CD4-positive, CD25-positive, alpha-beta regulatory T cell (primary cell): ENCODE measurements around the gene FBN1. TPM values are rescaled to one million over a fixed set of nuclear protein-coding genes. Genes with fewer than 3 reads are reported as not detected.

ENCODE experiments used
- ATAC-seq, 2 donors: fragments of 150-1000 bp; cut with Tn5 transposase; one replicate each; pipeline ENCODE4 v1.10.0; 2021; ENCODE audit warnings: low read depth in 2 of 2, moderate number of reproducible peaks in 2 of 2, moderate library complexity in 1 of 2
- DNase-seq, 3 donors: peaks; one replicate each; pipeline versions ENCODE4 v3.0.0 to v3.0.0-alpha.2; 2012 to 2022; ENCODE audit warnings: mixed read lengths in 1 of 3
- H3K27ac ChIP-seq: one replicate; pipeline ENCODE4 v1.7.0; 2013; ENCODE audit warnings: mild to moderate bottlenecking, low read length; ENCODE audit not compliant: insufficient read depth, poor library complexity, severe bottlenecking
- H3K27me3 ChIP-seq: one replicate; pipeline ENCODE4 v1.7.0; 2013; ENCODE audit warnings: low read length; ENCODE audit not compliant: control insufficient read depth, insufficient read depth
- H3K36me3 ChIP-seq: one replicate; pipeline ENCODE4 v1.7.0; 2013; ENCODE audit warnings: mild to moderate bottlenecking, low read length, moderate library complexity; ENCODE audit not compliant: control insufficient read depth, insufficient read depth
- H3K4me1 ChIP-seq: 2 replicates; pipeline ENCODE4 v1.7.0; 2013; ENCODE audit warnings: mild to moderate bottlenecking, low read length; ENCODE audit not compliant: insufficient read depth, control insufficient read depth, poor library complexity, severe bottlenecking
- H3K4me3 ChIP-seq: one replicate; pipeline ENCODE4 v1.7.0; 2013; ENCODE audit warnings: low read depth, mild to moderate bottlenecking, low read length, moderate library complexity
- H3K9me3 ChIP-seq, 2 experiments: 1 replicate in 1 of 2; 2 replicates in 1 of 2; pipeline ENCODE4 v1.7.0; 2013; ENCODE audit warnings: low read length in 2 of 2, mild to moderate bottlenecking in 1 of 2, moderate library complexity in 1 of 2; ENCODE audit not compliant: control insufficient read depth in 2 of 2
- H3K27ac Mint-ChIP-seq, 3 donors: one replicate each; pipeline ENCODE4 v1.8.0; 2020 to 2022; ENCODE audit warnings: mild to moderate bottlenecking in 3 of 3, mixed read lengths in 3 of 3, moderate library complexity in 2 of 3
- H3K27me3 Mint-ChIP-seq: one replicate; pipeline ENCODE4 v1.8.0; 2022; ENCODE audit warnings: mild to moderate bottlenecking, mixed read lengths
- H3K36me3 Mint-ChIP-seq: one replicate; pipeline ENCODE4 v1.8.0; 2020; ENCODE audit warnings: mixed read lengths
- H3K4me1 Mint-ChIP-seq, 4 donors: one replicate each; pipeline ENCODE4 v1.8.0; 2020 to 2022; ENCODE audit warnings: mixed read lengths in 4 of 4, mild to moderate bottlenecking in 1 of 4
- H3K4me3 Mint-ChIP-seq, 4 donors: one replicate each; pipeline ENCODE4 v1.8.0; 2020 to 2022; ENCODE audit warnings: mild to moderate bottlenecking in 4 of 4, mixed read lengths in 4 of 4, moderate library complexity in 3 of 4
- H3K9me3 Mint-ChIP-seq, 7 donors: one replicate each; pipeline ENCODE4 v1.8.0; 2020 to 2022; ENCODE audit warnings: mixed read lengths in 7 of 7, mild to moderate bottlenecking in 3 of 7, moderate library complexity in 2 of 7
- polyA plus RNA-seq, 4 donors: library from polyadenylated mRNA; unstranded; fragments of 300-500 nt; fragmentation: Illumina TruSeq; gene quantifications; one replicate each; pipeline ENCODE4 v1.2.3, GENCODE V29; 2021
- total RNA-seq: library from RNA; stranded (reverse); gene quantifications from one replicate; pipeline ENCODE4 v1.2.3, GENCODE V29; 2022

The FBN1 gene
- total and polyA plus RNA-seq, 5 donors from 2014 or later, result 0.72 TPM; not detected in 4

GRCh38 chr15:48679952-48680351 is 34.4 kb upstream of the FBN1 start:
- ATAC-seq, result no peak
- H3K27me3 Mint-ChIP-seq, result peaks cover 6% of the 10 kb centered on the region

GRCh38 chr15:48678851-48679250 is 33.3 kb upstream of the FBN1 start:
- Histone ChIP-seq H3K36me3 (no peaks in the 10 kb centered on the region), H3K9me3 (no peaks in the 10 kb centered on the region), H3K27ac (no peak overlapping the region), H3K27me3 (no peaks in the 10 kb centered on the region), H3K4me1 (no peaks in the 10 kb centered on the region), H3K4me3 (no peak overlapping the region)
- no peak overlapping the region for H3K4me3 Mint-ChIP-seq
- ATAC-seq (no peak), DNase-seq (no peak)
- H3K27ac Mint-ChIP-seq, result no peak overlapping the region
- H3K4me1 Mint-ChIP-seq, result no peaks in the 10 kb centered on the region
- no peaks in the 10 kb centered on the region for H3K9me3 Mint-ChIP-seq
- no peaks in the 10 kb centered on the region for H3K27me3 Mint-ChIP-seq
- no peaks in the 10 kb centered on the region for H3K36me3 Mint-ChIP-seq

More at GRCh38 chr15:48679952-48680351, 34.4 kb upstream of the FBN1 start:
- H3K27me3 ChIP-seq, result no peaks in the 10 kb centered on the region
- H3K9me3 ChIP-seq, result no peaks in the 10 kb centered on the region
- Mint-ChIP-seq H3K4me3 (no peak overlapping the region), H3K27ac (no peak overlapping the region), H3K9me3 (peaks cover 0 to 4% (median 0%) of the 10 kb centered on the region in 7 donors), H3K36me3 (no peaks in the 10 kb centered on the region), H3K4me1 (no peaks in the 10 kb centered on the region)
- no peak overlapping the region for H3K27ac ChIP-seq
- no peak for DNase-seq
- H3K4me1 ChIP-seq, result no peaks in the 10 kb centered on the region
- H3K36me3 ChIP-seq, result no peaks in the 10 kb centered on the region
- H3K4me3 ChIP-seq, result no peak overlapping the region

GRCh38 chr15:48677821-48678220 is 32.3 kb upstream of the FBN1 start:
- Mint-ChIP-seq H3K9me3 (no peaks in the 10 kb centered on the region), H3K27me3 (no peaks in the 10 kb centered on the region), H3K27ac (no peak overlapping the region), H3K36me3 (no peaks in the 10 kb centered on the region), H3K4me1 (no peaks in the 10 kb centered on the region), H3K4me3 (no peak overlapping the region)
- Histone ChIP-seq H3K36me3 (no peaks in the 10 kb centered on the region), H3K4me3 (no peak overlapping the region), H3K9me3 (no peaks in the 10 kb centered on the region), H3K27me3 (no peaks in the 10 kb centered on the region), H3K4me1 (no peaks in the 10 kb centered on the region), H3K27ac (no peak overlapping the region)
- DNase-seq (no peak), ATAC-seq (no peak)

DNA sequence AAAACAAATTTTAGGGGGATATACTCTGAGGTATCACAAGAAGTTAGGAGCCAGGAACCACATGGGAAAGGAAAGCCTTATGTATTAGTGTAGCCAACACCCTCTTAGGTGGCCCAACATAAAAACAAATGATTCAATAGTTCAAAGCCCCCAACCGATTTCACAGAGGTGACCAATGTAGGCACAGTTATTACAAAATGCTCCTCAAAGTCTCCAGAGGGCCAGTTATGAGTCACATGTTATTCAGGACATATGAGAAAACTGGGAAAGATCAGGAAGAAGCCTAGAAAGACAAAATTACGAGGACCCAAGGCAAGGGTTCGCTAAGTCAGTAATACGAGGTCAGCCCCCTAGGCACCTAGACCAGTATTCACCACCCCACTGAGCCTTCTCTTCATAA is 29.9 kb upstream of the FBN1 start:
- H3K4me3 Mint-ChIP-seq, result no peak overlapping the region
- DNase-seq, result no peak
- H3K36me3 Mint-ChIP-seq, result no peaks in the 10 kb centered on the region
- H3K9me3 Mint-ChIP-seq, result no peaks in the 10 kb centered on the region
- no peaks in the 10 kb centered on the region for H3K9me3 ChIP-seq
- H3K36me3 ChIP-seq, result no peaks in the 10 kb centered on the region
- no peaks in the 10 kb centered on the region for H3K27me3 ChIP-seq
- ATAC-seq, result no peak
- no peak overlapping the region for H3K4me3 ChIP-seq
- no peaks in the 10 kb centered on the region for H3K27me3 Mint-ChIP-seq
- no peaks in the 10 kb centered on the region for H3K4me1 ChIP-seq
- no peaks in the 10 kb centered on the region for H3K4me1 Mint-ChIP-seq
- H3K27ac ChIP-seq, result no peak overlapping the region
- no peak overlapping the region for H3K27ac Mint-ChIP-seq

DNA sequence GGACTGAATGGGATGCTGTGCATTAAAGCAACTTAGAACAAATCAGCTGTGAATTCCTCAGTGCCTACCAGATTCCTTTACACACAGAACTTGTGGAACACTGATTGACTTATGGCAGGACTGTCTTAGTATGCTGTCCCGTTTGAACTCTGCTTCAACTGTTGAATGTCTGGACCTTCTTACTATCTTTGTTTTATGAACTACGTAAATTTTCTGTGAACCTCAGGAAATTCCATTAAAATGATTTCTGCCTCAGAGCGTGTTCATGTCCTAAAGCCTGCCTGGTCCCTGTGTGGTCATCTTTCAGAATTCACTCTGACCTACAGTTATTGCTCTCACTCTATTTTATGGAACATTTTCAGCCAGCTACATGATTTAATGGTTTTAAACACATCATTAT is 29.4 kb upstream of the FBN1 start:
- H3K27me3 ChIP-seq, result no peaks in the 10 kb centered on the region
- H3K4me1 Mint-ChIP-seq, result no peaks in the 10 kb centered on the region
- DNase-seq (no peak), ATAC-seq (no peak)
- no peaks in the 10 kb centered on the region for H3K36me3 Mint-ChIP-seq
- no peak overlapping the region for H3K27ac ChIP-seq
- no peaks in the 10 kb centered on the region for H3K4me1 ChIP-seq
- no peaks in the 10 kb centered on the region for H3K27me3 Mint-ChIP-seq
- H3K9me3 Mint-ChIP-seq, result no peaks in the 10 kb centered on the region
- no peaks in the 10 kb centered on the region for H3K36me3 ChIP-seq
- no peaks in the 10 kb centered on the region for H3K9me3 ChIP-seq
- no peak overlapping the region for H3K27ac Mint-ChIP-seq
- no peak overlapping the region for H3K4me3 ChIP-seq
- H3K4me3 Mint-ChIP-seq, result no peak overlapping the region

- H3K9me3 Mint-ChIP-seq, result no peaks in the 10 kb centered on the region
- DNase-seq, result no peak
- no peak overlapping the region for H3K4me3 ChIP-seq
- H3K27ac Mint-ChIP-seq, result no peak overlapping the region
- H3K9me3 ChIP-seq, result no peaks in the 10 kb centered on the region
- no peaks in the 10 kb centered on the region for H3K4me1 ChIP-seq
- no peak for ATAC-seq
- no peak overlapping the region for H3K4me3 Mint-ChIP-seq
- H3K36me3 ChIP-seq, result no peaks in the 10 kb centered on the region
- H3K4me1 Mint-ChIP-seq, result no peaks in the 10 kb centered on the region
- no peaks in the 10 kb centered on the region for H3K36me3 Mint-ChIP-seq
- no peaks in the 10 kb centered on the region for H3K27me3 ChIP-seq
- no peak overlapping the region for H3K27ac ChIP-seq
- H3K27me3 Mint-ChIP-seq, result no peaks in the 10 kb centered on the region
These were observed 26.7 kb upstream of the FBN1 start for GRCh38 chr15:48672206-48672605.

- no peaks in the 10 kb centered on the region for H3K27me3 ChIP-seq
- H3K36me3 ChIP-seq, result no peaks in the 10 kb centered on the region
- Mint-ChIP-seq H3K27me3 (no peaks in the 10 kb centered on the region), H3K27ac (no peak overlapping the region), H3K4me1 (no peaks in the 10 kb centered on the region), H3K9me3 (peaks cover 0 to 1% (median 0%) of the 10 kb centered on the region in 7 donors), H3K36me3 (no peaks in the 10 kb centered on the region), H3K4me3 (no peak overlapping the region)
- no peak overlapping the region for H3K4me3 ChIP-seq
- H3K27ac ChIP-seq, result no peak overlapping the region
- no peaks in the 10 kb centered on the region for H3K4me1 ChIP-seq
- H3K9me3 ChIP-seq, result no peaks in the 10 kb centered on the region
- DNase-seq (no peak), ATAC-seq (no peak)
These were observed 25.9 kb upstream of the FBN1 start for GRCh38 chr15:48671103-48672022.

DNA sequence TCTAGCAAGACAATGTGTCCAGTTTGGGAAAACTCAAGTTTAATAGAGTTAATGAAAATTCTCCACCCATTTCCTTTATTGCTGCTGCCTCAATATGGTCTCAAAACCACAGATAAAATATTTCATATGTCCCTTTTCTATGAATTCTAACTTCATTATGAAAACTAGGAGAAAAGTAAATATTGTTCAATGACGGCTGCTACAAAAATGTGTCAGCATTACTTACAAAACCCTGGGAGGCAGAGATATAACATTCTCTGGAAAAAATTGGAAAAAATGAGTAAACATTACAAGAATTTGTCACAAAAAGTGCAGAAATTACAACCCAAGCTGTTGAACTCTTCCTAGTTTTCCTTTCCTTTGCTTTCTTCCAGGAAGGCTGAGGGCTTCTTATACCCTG is 22.2 kb upstream of the FBN1 start:
- no peaks in the 10 kb centered on the region for H3K9me3 ChIP-seq
- DNase-seq, result no peak
- H3K27ac Mint-ChIP-seq, result no peak overlapping the region
- H3K36me3 ChIP-seq, result no peaks in the 10 kb centered on the region
- no peaks in the 10 kb centered on the region for H3K4me1 ChIP-seq
- no peaks in the 10 kb centered on the region for H3K27me3 ChIP-seq
- no peaks in the 10 kb centered on the region for H3K27me3 Mint-ChIP-seq
- no peak overlapping the region for H3K27ac ChIP-seq
- no peak overlapping the region for H3K4me3 Mint-ChIP-seq
- peaks cover 0 to 4% (median 0%) of the 10 kb centered on the region in 7 donors for H3K9me3 Mint-ChIP-seq
- no peaks in the 10 kb centered on the region for H3K36me3 Mint-ChIP-seq
- no peaks in the 10 kb centered on the region for H3K4me1 Mint-ChIP-seq
- ATAC-seq, result no peak
- no peak overlapping the region for H3K4me3 ChIP-seq
